Endometrial microvascular endothelial cells (primary cell): Measurements from ENCODE around the gene TMCO2. TPM values are rescaled to one million over a fixed set of nuclear protein-coding genes. Genes with fewer than 3 reads are reported as not detected.

Source experiments
- in situ Hi-C: cut with HindIII; loops from 2 replicates; pipeline ENCODE4 v1.10.0; 2017; ENCODE audit warnings: low sequenced_read_pairs, low pct_unique_long_range_greater_than_20kb; ENCODE audit errors: inconsistent ontology term
- total RNA-seq: library from RNA; depleted of rRNA; stranded (reverse); fragments of >200 nt; gene quantifications from one replicate; pipeline ENCODE4 v1.2.3, GENCODE V29; 2015; ENCODE audit errors: inconsistent ontology term

TMCO2 gene
- total RNA-seq, 1 donor from 2014 or later = not detected

DNA sequence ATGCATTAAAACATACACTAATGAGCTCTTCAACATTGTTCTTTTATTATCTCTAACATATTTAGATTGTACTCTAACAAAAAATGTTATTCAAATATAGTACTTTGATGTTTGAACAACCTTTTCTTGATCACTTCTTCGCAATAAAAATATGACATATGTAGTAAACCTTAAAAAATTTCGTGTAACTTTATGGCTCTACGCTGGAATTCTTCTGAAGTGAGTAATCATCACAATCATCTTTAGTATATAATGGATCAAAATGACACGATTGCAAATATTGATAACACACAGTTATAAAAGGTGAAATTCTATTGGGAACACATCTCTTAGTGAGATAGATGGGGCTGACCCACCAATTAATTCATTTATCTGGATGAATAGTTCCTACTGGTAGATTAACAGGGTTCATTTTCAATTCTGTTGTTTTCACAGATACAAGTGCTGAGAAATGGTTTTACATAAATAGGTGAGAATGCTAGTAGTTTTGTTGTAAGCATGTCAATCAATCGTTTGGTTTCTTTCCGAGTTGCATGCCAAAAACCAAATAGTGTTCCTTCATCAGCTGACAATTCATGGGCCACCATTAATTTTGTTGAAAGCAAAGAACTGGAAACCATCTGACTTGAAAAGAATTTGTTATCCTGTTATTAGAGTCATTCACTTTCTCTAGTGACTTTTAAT lies 8.8 kb downstream of the TMCO2 start:
- in situ Hi-C loops = no loop called here

DNA sequence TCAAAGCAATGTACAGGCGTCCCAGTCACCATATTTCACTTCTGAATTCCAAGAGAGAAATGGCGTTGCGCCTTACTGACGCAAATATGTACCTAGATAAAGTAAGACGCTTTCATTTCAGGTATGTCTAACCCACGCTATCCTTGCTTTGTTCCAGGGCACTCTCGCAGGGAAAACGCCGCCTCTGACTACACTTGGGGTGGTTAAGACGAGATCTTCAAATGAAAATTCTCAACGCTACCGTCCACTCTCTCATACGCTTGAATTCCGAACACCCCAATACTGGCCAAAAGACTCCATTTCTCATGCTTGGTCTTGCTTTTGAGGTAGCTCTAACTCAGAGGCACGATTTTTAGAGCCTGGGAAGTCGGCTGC lies 9.6 kb downstream of the TMCO2 start:
- in situ Hi-C loops = no loop called here

DNA sequence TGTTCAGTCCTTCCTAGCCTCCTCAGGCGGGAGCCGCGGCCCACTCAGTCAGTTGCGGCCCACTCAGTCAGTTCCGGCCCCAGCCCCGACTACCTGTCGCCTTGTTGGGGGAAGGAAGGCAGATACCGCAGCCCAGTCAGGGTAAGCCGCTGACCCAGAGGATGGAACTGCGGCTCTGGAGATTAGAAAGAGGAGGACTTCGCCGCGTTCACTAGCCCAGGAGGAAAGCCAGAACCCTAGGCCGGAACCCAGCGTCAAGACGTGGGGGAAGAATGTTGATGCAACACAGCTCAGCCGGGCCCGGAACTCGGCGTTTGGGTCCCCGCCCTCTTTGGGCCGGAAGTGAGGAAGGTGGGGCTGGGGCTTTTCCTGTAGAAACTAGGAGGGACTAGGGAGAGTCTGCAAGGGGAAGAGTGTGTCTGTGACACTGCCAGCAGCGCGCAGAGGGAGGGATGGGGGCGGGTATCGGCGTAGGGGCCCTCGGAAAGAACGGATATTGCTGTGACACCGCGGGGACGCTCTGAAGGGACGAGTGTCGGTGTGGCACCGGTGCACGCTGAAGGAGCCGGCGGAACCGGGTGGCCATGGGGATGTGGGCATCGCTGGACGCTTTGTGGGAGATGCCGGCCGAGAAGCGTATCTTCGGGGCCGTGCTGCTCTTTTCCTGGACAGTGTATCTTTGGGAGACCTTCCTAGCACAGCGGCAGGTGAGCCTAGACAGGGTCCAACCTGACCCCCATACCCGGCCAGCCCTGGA lies 10.1 kb downstream of the TMCO2 start, which contains the start of gene ZMPSTE24:
TSS of gene ZMPSTE24 (plus strand) at position 549 of the 757 bp plus-strand sequence. CDS start at position 585, 36 bp downstream.
- in situ Hi-C loops = no loop called here

DNA sequence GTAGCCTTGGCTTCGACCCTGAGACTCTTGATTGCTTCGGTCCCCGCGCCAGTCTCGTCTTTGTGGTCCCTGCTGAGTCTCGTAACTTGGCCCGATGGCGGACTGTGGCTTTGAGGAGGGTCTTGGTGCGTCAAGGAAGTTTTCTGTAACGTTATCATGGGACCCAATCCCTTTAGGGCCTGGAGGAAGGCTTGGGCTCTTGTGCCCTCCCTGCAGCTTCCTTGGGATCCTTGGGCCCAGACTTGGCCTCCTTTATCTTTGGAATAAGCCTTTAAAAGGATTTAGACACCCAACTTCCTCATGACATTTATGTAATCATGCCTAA lies 10.7 kb downstream of the TMCO2 start:
- in situ Hi-C loops = no loop called here

DNA sequence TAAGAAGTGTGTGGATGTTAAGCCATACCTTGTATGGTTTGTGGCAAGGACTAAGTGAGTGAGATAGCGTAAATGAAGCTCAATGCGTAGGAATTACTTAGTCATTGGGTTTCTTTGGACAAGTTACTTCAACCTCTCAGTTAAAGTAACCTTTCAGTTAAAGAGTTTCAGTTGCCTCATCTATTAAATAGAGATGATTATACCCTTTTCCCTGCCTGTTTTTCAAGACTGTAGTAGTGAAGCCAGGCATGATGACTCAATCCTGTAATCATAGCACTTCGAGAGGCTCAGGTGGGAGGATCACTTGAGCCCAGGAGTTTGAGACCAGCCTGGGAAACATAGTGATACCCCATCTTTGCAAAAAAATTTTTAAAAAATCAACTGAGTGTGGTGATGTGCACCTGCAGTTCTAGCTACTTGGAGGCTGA lies 16.6 kb downstream of the TMCO2 start:
- in situ Hi-C loops = no loop called here

DNA sequence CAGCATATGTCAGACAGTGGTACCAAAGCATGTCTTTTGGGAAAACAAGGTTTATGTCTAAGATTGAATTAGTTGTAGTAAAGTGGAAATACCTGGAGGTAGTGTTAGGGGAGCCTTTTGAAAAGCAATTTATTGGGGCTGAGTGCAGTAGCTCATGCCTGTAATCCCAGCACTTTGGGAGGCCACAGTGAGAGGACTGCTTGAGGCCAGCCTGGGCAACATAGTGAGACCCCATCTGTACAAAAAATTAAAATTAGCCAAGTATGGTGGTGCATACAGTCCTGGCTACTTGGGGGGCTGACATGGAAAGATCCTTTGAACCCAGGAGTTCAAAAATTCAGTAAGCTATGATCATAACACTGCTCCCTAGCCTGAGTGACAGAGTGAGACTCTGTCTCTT lies 17.6 kb downstream of the TMCO2 start:
- in situ Hi-C loops = no loop called here

DNA sequence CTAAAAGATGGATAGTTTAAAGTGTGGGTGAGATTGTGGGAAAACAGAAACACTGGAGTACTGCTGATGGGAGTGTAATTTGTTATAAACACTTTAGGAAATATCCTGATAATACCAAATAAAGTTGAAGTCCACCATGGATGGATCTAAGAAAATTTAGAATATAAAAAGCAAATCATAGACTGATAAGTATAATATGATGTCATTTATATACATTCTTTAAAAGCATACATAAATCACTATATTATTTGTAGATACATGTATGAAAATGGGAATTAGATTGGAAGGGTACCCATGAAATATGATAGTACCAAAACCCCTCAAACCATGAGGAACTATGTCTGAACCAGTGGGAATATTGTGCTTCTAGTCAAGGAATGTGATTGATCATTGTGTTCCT lies 18.2 kb downstream of the TMCO2 start:
- in situ Hi-C loops = no loop called here

DNA sequence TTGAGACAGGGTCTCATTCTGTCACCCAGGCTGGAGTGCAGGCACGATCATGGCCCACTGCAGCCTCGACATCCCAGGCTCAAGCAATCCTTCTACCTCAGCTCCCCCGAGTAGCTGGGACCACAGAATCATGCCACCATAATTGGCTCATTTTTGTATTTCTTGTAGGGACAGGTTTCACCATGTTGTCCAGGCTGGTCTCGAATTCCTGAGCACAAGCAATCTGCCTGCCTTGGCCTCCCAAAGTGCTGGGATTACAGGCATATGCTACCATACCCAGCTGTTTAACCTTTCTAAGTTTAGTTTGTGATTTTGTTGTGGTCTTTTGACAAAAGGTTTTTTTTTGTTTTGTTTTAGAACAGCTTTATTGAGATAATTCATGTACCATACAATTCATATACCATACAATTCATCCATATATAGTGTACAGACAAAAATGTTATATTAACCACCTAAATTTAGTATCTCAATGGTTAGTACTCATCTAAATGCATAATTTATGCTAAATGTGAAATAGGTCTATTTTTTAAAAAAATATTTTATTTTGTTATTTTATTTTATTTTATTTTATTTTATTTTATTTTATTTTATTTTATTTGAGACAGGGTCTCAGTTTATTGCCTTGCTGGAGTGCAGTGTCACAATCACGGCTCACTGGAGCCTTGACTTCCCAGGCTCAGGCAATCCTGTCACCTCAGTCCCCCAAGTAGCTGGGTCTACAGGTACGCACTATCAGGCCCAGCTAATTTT lies 19.2 kb downstream of the TMCO2 start:
- in situ Hi-C loops = no loop called here

DNA sequence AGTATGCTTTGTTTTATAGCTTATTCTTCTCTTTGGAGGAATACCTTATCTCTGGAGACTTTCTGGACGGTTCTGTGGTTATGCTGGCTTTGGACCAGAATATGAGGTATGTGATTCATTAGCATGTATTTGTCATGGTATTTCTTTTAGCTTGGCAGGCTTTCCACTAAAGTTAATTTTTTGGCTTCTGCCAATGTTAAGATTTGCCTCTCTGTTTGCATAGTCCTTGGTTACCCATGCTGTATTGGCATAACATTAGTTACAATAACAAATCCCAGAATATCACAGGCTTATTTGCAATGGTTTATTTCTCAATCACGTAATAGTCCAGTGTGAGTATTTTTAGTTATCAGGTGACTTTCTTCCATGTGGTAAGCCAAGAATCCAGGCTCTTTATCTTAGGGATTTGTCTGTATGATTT lies 20.0 kb downstream of the TMCO2 start:
- in situ Hi-C loops = no loop called here

DNA sequence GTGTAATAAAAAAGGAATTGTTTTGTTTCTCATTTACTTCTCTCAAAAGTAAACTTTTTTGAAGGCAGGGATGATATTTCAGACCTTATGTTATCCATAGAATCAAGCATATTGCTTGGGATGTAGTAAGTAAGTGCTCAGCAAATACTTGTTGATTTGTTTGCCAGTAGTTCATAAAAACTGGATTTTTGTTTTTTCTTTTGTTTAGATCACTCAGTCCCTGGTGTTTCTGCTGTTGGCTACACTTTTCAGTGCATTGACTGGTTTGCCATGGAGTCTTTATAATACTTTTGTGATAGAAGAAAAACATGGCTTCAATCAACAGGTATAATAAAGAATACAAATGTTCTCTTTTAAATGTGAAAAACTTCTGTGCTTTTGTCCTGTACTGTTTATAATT lies 20.5 kb downstream of the TMCO2 start:
- in situ Hi-C loops = no loop called here

DNA sequence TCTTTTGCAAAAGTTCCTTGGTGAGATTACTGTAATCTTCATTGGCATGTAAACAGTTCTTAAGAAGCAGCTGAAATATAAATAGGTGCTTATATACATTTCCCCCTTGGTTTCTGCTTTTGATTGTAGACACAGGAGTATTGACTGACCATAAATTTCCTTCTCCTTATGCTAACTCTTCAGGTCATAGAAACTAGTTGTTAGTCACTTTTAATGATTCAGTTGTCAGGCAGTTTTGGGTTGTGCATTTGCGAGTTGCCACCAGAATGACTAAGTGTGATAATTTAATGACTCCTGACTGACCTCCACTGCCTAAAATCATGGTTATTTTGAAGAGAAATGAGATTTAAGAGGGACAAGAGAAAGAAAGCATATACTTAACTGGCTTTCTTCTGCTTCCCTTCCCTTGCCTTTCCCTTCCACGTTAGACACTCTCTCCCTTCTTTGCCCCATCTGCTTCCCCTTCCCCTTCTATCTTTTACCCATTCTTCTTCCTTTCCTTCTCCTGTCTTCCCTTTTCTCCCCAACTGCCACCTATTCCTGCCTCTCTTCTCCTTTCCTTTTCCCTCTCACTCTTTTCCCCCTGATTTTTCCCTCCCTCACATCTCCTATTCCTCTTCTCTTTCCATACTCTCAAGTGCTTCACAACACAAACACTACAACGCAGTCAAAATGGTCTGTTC lies 22.6 kb downstream of the TMCO2 start:
- in situ Hi-C loops = no loop called here

DNA sequence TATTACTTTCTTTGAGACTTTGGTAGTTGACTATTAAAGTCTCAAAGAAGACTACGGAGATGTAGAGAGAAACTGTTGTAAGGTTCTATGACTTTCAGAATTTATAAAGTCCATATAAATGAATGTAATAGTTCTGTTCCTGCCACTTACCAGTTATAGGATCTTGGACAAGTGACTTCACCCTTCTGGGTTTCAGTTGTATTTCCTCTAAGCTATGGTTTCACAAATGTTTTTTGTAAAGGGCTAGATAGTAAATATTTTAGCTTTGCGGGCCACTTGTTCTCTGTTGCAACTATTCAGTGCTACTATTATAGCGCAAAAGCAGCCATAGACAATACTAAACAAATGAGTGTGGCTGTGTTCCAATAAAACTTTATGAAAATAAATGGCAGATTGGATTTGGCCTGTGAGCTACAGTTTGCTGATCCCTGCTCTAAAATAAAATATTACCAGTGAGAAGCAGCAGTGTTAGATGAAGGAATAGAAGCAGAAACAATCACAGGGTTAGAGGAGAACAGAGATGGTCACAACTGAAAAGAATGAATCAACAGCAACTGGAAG lies 25.0 kb downstream of the TMCO2 start:
- in situ Hi-C loops = no loop called here

DNA sequence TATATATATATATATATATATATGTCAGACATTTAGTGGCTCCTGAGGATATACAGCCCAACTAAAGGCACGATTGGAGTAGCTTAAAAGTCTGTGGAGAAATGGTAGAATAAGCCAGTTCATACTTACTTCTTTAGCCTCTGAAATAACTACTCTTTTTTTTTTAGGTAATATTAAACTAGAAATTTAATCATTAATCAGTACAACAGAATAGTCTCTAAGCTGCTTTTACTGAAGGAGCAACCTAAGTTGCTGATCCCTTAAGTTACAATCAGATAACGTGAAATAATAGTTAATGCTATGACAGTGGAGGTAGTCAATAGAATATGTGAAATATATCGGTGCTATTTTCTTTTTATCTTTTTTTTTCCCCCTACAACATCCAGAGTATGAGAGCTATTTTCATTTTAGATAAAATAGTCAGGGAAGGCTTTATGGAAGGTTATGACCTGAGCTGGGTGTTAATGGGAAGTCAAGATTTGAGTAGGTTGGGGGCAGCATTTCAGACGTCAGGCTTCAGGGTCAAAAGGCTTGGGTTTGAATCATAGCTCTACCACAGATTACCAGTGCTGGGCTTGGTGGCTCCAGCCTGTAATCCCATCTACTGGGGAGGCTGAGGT lies 25.9 kb downstream of the TMCO2 start:
- in situ Hi-C loops = no loop called here

DNA sequence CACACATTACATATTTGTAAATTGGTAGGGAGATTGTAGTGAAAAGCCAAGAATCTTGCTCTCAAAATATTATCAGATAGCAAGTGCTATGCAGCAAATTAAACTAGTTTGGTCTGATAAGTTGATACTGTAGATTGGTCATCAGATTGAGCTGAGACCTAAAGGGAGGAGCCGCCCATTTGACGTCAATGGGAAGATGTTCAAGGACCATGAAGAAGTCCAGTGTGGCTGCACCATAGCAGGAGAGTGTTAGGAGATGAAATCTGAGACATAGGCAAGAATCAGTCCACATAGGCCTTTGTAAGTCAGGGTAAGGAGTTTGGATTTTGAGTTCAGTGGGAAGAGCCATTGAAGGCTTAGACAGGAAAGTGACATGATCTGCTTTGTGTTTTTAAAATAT lies 26.6 kb downstream of the TMCO2 start:
- in situ Hi-C loops = no loop called here

DNA sequence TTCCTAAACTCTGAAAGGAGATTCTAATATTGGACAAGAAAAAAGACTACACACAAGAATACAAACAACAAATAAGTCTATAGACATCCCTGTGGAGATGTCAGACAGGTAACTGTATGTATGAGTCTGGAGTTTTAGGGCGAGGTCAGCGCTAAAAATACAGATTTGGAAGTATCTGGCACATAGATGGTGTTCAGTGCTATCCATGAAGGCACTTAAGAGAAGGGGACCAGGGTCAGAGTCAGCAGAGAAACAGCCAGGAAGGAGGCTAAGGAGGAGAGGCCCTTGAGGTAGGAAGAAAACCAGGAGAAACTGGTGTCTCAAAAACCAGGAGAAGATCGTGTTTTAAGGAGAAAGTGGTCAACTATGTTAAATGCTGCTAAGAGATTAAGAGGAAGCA lies 28.4 kb downstream of the TMCO2 start:
- in situ Hi-C loops = no loop called here

DNA sequence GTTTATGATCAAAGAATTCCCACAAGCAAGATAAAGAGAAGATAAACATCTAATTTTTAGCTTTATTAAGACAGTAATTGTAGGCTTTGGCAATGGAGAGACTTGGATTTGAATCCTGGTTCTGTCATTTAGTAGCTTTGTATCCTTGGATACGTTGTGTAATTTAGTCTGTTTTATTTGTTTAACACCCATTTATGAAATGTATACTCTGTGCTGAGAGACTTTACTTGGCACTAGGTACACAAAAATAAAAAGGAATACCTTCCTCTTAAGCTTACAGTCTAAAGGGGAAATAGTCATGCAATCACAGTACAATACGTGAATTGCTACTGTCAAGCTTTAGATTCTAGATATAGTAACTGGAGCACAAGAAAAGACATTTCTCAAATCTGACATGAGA lies 34.1 kb downstream of the TMCO2 start:
- in situ Hi-C loops = no loop called here

DNA sequence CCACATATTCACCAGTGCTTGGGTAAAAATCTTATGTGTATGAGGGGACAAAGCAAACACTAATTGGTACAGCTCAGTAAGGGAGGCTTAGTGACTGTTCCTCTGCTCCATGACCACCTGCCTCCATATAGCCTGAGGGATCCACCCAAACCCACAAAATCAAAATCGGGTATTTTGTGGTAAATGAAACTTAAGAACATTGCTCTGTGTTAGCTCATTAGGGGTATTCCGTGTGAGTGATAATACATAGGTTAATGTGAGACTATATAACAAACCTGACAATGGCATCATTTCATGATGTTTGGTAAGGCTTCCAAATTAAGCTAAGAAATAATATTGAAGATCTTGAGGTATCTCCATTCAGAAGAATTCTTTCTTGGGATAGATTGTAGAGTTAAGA lies 43.6 kb downstream of the TMCO2 start:
- in situ Hi-C loops = no loop called here

DNA sequence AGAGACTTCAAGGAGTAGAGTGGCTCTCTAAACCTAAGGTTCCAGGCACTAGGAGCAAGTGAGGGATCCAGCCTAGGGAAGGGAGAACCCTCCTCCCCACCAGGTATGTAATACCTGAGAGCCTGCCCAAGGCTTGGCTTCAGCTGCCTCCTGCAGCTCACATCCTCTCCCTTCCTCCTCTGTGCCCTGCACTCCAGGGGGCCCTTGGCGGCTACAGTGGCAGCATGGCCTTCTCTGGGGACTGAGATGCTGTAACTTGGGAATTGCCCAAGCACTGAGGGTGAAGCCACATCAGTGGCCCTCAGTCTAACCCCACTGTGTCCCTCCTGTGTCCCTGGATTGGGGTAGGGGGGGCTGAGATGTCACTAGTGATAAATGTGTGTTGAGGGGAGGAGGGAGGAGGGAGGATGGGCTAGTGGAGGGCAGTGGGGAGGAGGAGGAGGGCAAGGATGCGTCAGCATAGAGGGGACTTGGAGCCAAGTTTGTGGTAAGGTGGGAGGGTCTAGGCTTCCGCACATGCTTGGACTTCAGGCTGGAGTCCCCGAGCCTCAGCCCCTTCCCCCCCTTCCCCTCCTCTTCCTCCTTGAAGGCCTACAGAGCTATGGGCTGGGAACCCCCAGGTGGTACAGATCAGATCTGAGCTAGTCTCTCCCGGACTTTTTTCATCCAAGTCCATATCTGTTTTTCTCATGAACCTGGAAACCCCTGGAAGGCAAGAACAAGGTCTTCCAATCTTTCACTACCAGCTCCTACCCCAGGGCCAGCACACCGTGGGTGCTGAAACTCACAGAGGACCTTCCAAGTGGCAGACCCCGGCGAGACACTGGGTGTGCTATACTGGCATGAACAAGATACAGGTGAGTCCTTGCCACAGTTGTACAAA lies 51.9 kb downstream of the TMCO2 start:
- in situ Hi-C loops = no loop called here
